ENCODE data around the gene JDP2.

JDP2 gene

DNA sequence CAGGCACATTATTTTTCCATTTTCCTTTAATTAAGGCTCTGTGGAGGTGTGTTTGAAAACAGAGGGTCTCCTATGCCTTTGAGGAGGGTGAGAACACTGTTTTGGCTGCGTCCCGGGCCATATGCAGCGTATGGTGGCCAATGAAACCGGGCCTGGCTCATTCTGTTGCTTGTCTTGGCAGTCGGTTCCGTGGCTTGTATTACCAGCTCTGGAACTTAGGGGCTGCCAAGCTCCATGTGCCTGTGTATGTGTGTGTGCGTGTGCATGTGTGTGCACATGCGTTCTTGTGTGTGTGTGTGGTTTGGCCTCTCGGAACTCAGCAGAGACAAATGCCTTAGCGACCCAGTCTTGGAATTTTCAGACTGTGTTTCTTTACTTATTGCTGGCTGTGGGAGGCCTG is 2.7 kb downstream of the JDP2 start:
- peak overlapping the region; percentile 8 for H3K9ac ChIP-seq (ENCODE audit: low read depth, low read length)
- peak overlapping the region; percentile 56 for H3K4me3 ChIP-seq (ENCODE audit: low read length)
- no peaks in the 10 kb centered on the region for H3K9me3 ChIP-seq (replicated peaks; ENCODE audit: low read length)
- H3K36me3 ChIP-seq (ENCODE audit: insufficient read depth, low read length): peaks cover 31% of the 10 kb centered on the region
- H3K4me2 ChIP-seq (ENCODE audit: low read length): peak overlapping the region; percentile 77
- H3K4me1 ChIP-seq (ENCODE audit: control insufficient read depth, insufficient read depth, low read length): peaks cover 41% of the 10 kb centered on the region
- no peaks in the 10 kb centered on the region for H3K27me3 ChIP-seq (ENCODE audit: control insufficient read depth, insufficient read depth, low read length)

- H3K4me1 ChIP-seq (ENCODE audit: control insufficient read depth, insufficient read depth, low read length): peaks cover 41% of the 10 kb centered on the region
- H3K9ac ChIP-seq (ENCODE audit: low read depth, low read length): no peak overlapping the region
- H3K27me3 ChIP-seq (ENCODE audit: control insufficient read depth, insufficient read depth, low read length): no peaks in the 10 kb centered on the region
- H3K9me3 ChIP-seq (replicated peaks; ENCODE audit: low read length): no peaks in the 10 kb centered on the region
- H3K4me2 ChIP-seq (ENCODE audit: low read length): peak overlapping the region; percentile 77
- peak overlapping the region; percentile 56 for H3K4me3 ChIP-seq (ENCODE audit: low read length)
- peaks cover 35% of the 10 kb centered on the region for H3K36me3 ChIP-seq (ENCODE audit: insufficient read depth, low read length)
Observed at GRCh38 chr14:75430976-75431375, 3.2 kb downstream of the JDP2 start.

GRCh38 chr14:75431827-75432226 is 4.0 kb downstream of the JDP2 start:
- H3K4me1 ChIP-seq (ENCODE audit: control insufficient read depth, insufficient read depth, low read length): peaks cover 40% of the 10 kb centered on the region
- H3K27me3 ChIP-seq (ENCODE audit: control insufficient read depth, insufficient read depth, low read length): no peaks in the 10 kb centered on the region
- H3K9ac ChIP-seq (ENCODE audit: low read depth, low read length): no peak overlapping the region
- H3K36me3 ChIP-seq (ENCODE audit: insufficient read depth, low read length): peaks cover 40% of the 10 kb centered on the region
- no peaks in the 10 kb centered on the region for H3K9me3 ChIP-seq (replicated peaks; ENCODE audit: low read length)
- H3K4me2 ChIP-seq (ENCODE audit: low read length): no peak overlapping the region
- no peak overlapping the region for H3K4me3 ChIP-seq (ENCODE audit: low read length)

DNA sequence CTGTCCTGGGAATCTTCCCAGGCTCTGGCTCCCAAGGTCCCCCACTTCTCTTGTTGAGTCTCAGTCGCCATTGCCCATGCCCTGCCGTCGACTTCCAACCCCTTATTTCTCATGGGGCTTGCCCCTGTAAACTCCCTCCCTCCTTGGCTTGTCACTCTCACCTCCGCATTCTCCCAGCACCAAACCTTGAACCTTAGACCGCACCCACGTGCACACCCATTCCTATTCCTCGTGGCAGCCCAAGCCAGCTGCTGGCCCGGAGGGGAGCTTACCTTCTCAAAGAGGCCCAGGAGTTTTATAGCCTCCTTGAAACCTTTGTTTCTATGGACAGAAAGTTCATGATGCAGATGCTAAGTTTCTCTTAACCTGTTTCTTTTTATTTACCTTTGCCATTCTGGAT is 4.6 kb downstream of the JDP2 start:
- peaks cover 36% of the 10 kb centered on the region for H3K4me1 ChIP-seq (ENCODE audit: control insufficient read depth, insufficient read depth, low read length)
- no peak overlapping the region for H3K4me2 ChIP-seq (ENCODE audit: low read length)
- no peaks in the 10 kb centered on the region for H3K9me3 ChIP-seq (replicated peaks; ENCODE audit: low read length)
- no peak overlapping the region for H3K9ac ChIP-seq (ENCODE audit: low read depth, low read length)
- no peak overlapping the region for H3K4me3 ChIP-seq (ENCODE audit: low read length)
- H3K27me3 ChIP-seq (ENCODE audit: control insufficient read depth, insufficient read depth, low read length): no peaks in the 10 kb centered on the region
- H3K36me3 ChIP-seq (ENCODE audit: insufficient read depth, low read length): peaks cover 40% of the 10 kb centered on the region

GRCh38 chr14:75433631-75434071 is 5.8 kb downstream of the JDP2 start:
- Histone ChIP-seq H3K4me2 (ENCODE audit: low read length) (no peak overlapping the region), H3K9me3 (replicated peaks; ENCODE audit: low read length) (no peaks in the 10 kb centered on the region), H3K36me3 (ENCODE audit: insufficient read depth, low read length) (peaks cover 53% of the 10 kb centered on the region), H3K9ac (ENCODE audit: low read depth, low read length) (no peak overlapping the region), H3K4me1 (ENCODE audit: control insufficient read depth, insufficient read depth, low read length) (peaks cover 36% of the 10 kb centered on the region), H3K27me3 (ENCODE audit: control insufficient read depth, insufficient read depth, low read length) (no peaks in the 10 kb centered on the region), H3K4me3 (ENCODE audit: low read length) (no peak overlapping the region)

GRCh38 chr14:75434138-75434889 is 6.5 kb downstream of the JDP2 start:
- no peak overlapping the region for H3K9ac ChIP-seq (ENCODE audit: low read depth, low read length)
- no peak overlapping the region for H3K4me3 ChIP-seq (ENCODE audit: low read length)

DNA sequence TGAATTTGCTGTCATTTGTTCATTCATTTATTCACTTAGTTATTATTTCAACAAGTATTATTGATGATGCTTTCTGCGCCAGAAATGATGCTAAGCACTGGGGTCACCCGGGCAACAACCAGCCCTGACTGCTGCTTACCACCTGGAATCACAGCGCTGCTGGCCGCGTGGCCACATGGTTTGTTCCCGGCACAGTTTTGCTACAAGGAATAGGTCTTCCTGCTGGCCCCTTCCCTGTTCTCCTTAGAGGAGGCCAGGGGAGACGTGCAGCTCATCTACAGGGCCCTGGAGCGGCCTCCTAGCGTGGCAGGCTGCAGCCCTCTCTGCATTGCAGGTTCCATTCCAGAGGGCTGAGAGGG is 7.0 kb downstream of the JDP2 start:
- Histone ChIP-seq H3K27me3 (ENCODE audit: control insufficient read depth, insufficient read depth, low read length) (no peaks in the 10 kb centered on the region), H3K4me1 (ENCODE audit: control insufficient read depth, insufficient read depth, low read length) (peaks cover 24% of the 10 kb centered on the region), H3K36me3 (ENCODE audit: insufficient read depth, low read length) (peaks cover 64% of the 10 kb centered on the region), H3K9ac (ENCODE audit: low read depth, low read length) (no peak overlapping the region), H3K9me3 (replicated peaks; ENCODE audit: low read length) (no peaks in the 10 kb centered on the region), H3K4me3 (ENCODE audit: low read length) (no peak overlapping the region), H3K4me2 (ENCODE audit: low read length) (no peak overlapping the region)

More at GRCh38 chr14:75434138-75434889, 6.5 kb downstream of the JDP2 start:
- no peaks in the 10 kb centered on the region for H3K27me3 ChIP-seq (ENCODE audit: control insufficient read depth, insufficient read depth, low read length)
- peaks cover 30% of the 10 kb centered on the region for H3K4me1 ChIP-seq (ENCODE audit: control insufficient read depth, insufficient read depth, low read length)
- H3K36me3 ChIP-seq (ENCODE audit: insufficient read depth, low read length): peaks cover 58% of the 10 kb centered on the region
- no peak overlapping the region for H3K4me2 ChIP-seq (ENCODE audit: low read length)
- H3K9me3 ChIP-seq (replicated peaks; ENCODE audit: low read length): no peaks in the 10 kb centered on the region

DNA sequence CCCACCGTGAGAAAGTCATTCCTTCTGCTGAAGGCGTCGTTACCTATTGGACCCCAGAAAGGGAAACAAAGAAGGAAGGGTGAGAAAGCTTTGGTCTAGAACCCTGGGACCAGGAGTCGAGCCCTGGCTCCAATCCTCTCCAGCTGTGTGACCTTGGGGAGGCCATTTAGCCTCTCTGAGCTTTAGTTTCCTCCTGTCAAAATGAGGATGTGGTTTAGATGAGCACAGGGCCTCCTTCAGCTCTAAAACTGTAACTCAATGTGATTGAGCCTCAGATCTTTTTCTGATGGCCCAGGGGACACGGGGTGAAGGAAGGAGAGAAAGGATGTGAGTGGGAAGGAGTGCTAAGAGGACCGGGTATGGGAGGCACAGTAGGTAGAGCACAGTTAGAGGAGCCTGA is 7.7 kb downstream of the JDP2 start:
- Histone ChIP-seq H3K4me2 (ENCODE audit: low read length) (no peak overlapping the region), H3K36me3 (ENCODE audit: insufficient read depth, low read length) (peaks cover 65% of the 10 kb centered on the region), H3K9ac (ENCODE audit: low read depth, low read length) (no peak overlapping the region), H3K9me3 (replicated peaks; ENCODE audit: low read length) (no peaks in the 10 kb centered on the region), H3K4me3 (ENCODE audit: low read length) (no peak overlapping the region), H3K4me1 (ENCODE audit: control insufficient read depth, insufficient read depth, low read length) (peaks cover 19% of the 10 kb centered on the region), H3K27me3 (ENCODE audit: control insufficient read depth, insufficient read depth, low read length) (no peaks in the 10 kb centered on the region)

DNA sequence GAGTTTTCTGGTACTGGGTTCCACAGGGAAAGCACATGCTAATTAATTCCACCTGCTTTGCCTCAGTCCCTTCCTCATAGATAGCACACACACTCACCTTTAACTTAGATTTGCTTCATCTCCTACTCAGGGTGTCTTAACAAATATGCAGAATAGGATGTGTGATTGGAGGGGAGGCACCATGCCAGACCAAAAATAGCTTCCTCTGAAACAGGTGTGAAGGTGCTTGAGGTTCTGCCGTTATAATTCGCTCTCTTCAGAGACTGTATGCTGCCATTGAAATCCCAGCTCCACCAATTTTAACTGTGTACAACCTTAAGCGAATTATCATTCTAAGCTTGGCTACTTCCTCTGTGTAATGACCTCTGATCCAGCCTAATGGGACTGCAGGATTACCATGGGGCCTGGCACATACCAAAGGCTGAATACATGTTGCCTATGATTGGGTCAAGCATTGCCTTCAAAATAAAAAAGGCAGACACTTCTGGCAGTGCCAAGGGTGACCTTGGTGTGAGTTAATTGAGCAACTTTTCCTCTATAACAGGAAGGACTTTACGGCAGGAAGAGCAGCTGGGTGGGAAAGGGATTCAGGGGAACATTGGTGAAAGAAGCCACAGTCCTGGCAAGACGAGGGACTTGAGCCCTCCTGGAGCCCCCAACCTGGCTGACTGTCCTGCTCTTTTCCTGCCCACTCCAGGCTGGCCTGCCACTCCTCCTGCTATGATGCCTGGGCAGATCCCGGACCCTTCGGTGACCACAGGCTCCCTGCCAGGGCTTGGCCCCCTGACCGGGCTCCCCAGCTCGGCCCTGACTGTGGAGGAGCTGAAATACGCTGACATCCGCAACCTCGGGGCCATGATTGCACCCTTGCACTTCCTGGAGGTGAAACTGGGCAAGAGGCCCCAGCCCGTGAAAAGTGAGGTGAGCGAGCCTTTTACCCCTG is 9.7 kb downstream of the JDP2 start:
- no peaks in the 10 kb centered on the region for H3K27me3 ChIP-seq (ENCODE audit: control insufficient read depth, insufficient read depth, low read length)
- no peak overlapping the region for H3K9ac ChIP-seq (ENCODE audit: low read depth, low read length)
- no peaks in the 10 kb centered on the region for H3K9me3 ChIP-seq (replicated peaks; ENCODE audit: low read length)
- H3K4me1 ChIP-seq (ENCODE audit: control insufficient read depth, insufficient read depth, low read length): peaks cover 28% of the 10 kb centered on the region
- H3K36me3 ChIP-seq (ENCODE audit: insufficient read depth, low read length): peaks cover 73% of the 10 kb centered on the region
- H3K4me3 ChIP-seq (ENCODE audit: low read length): no peak overlapping the region
- no peak overlapping the region for H3K4me2 ChIP-seq (ENCODE audit: low read length)

DNA sequence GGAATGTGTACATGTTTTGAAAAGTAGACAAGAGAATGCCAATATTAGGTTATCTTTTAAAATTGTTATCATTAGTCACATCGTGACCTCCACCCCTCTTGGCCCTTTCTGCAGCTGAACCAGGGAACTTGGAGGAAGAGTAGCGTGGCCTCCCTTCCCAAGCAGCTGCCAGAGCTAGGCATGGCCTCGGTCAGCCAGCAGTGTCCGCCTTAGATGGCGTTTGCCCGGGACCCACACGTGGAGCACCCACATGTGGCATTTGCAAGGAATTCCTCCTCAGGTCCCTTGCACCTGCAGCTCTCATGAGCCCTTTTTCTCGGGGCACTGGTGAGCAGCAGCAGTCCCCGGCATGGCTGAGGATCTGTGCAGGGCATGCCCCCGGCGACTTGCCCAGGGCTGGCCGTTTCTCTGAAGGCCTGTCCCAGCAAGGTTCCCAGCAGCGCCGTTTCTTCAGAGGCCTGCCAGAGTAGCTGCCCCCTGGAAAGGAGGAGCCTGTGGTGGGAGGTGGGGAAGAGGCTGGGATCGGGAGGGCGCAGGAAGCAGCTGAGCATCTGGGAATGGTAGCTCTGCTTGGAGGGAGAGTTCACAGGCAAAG is 10.8 kb downstream of the JDP2 start:
- H3K4me1 ChIP-seq (ENCODE audit: control insufficient read depth, insufficient read depth, low read length): peaks cover 33% of the 10 kb centered on the region
- H3K27me3 ChIP-seq (ENCODE audit: control insufficient read depth, insufficient read depth, low read length): no peaks in the 10 kb centered on the region
- no peaks in the 10 kb centered on the region for H3K9me3 ChIP-seq (replicated peaks; ENCODE audit: low read length)
- H3K36me3 ChIP-seq (ENCODE audit: insufficient read depth, low read length): peaks cover 69% of the 10 kb centered on the region
- no peak overlapping the region for H3K9ac ChIP-seq (ENCODE audit: low read depth, low read length)
- H3K4me3 ChIP-seq (ENCODE audit: low read length): no peak overlapping the region
- no peak overlapping the region for H3K4me2 ChIP-seq (ENCODE audit: low read length)

GRCh38 chr14:75439989-75440388 is 12.2 kb downstream of the JDP2 start:
- peaks cover 66% of the 10 kb centered on the region for H3K36me3 ChIP-seq (ENCODE audit: insufficient read depth, low read length)
- H3K4me2 ChIP-seq (ENCODE audit: low read length): no peak overlapping the region
- H3K9me3 ChIP-seq (replicated peaks; ENCODE audit: low read length): no peaks in the 10 kb centered on the region
- H3K4me1 ChIP-seq (ENCODE audit: control insufficient read depth, insufficient read depth, low read length): peaks cover 27% of the 10 kb centered on the region
- no peak overlapping the region for H3K4me3 ChIP-seq (ENCODE audit: low read length)
- no peaks in the 10 kb centered on the region for H3K27me3 ChIP-seq (ENCODE audit: control insufficient read depth, insufficient read depth, low read length)
- no peak overlapping the region for H3K9ac ChIP-seq (ENCODE audit: low read depth, low read length)
